Peyer's patch (tissue), 4 donors: ENCODE results near the gene NRF1.

ENCODE experiments used
- CTCF ChIP-seq, 6 experiments: fragments of 450-650 bp in 4 of 6; fragments of 200-600 bp in 2 of 6; sonication (generic) in 1 of 6; IDR thresholded peaks; one replicate each; pipeline ENCODE4 v1.5.1; 2017 to 2019; ENCODE audit warnings: antibody characterized with exemption in 6 of 6, mild to moderate bottlenecking in 3 of 6, moderate library complexity in 1 of 6
- POLR2A ChIP-seq, 2 donors: fragments of 450-650 bp; IDR thresholded peaks; one replicate each; pipeline ENCODE4 v1.5.1; 2017; ENCODE audit warnings: antibody characterized with exemption in 2 of 2, mild to moderate bottlenecking in 2 of 2, moderate library complexity in 2 of 2

GRCh38 chr7:129740574-129741410 is 129.3 kb downstream of the NRF1 start:
- TF ChIP-seq CTCF (IDR thresholded peaks at IDR 0.05) (no peak), POLR2A (IDR thresholded peaks at IDR 0.05) (no peak)
